Activated naive CD8-positive, alpha-beta T cell treated with anti-CD3 and anti-CD28 coated beads, Interleukin-2, amount 50 U/mL, for 16 hours (primary cell): ENCODE results near the gene S100P.
"Not testable (repeated sequence)": the region's sequence is repeated elsewhere in the genome, so short reads cannot be mapped to it uniquely, and the experiment has no call there.

Source experiments
- DNase-seq: peaks from one replicate; pipeline ENCODE4 v3.0.0-alpha.2; 2020; ENCODE audit warnings: low read depth, low spot score

Gene S100P

DNA sequence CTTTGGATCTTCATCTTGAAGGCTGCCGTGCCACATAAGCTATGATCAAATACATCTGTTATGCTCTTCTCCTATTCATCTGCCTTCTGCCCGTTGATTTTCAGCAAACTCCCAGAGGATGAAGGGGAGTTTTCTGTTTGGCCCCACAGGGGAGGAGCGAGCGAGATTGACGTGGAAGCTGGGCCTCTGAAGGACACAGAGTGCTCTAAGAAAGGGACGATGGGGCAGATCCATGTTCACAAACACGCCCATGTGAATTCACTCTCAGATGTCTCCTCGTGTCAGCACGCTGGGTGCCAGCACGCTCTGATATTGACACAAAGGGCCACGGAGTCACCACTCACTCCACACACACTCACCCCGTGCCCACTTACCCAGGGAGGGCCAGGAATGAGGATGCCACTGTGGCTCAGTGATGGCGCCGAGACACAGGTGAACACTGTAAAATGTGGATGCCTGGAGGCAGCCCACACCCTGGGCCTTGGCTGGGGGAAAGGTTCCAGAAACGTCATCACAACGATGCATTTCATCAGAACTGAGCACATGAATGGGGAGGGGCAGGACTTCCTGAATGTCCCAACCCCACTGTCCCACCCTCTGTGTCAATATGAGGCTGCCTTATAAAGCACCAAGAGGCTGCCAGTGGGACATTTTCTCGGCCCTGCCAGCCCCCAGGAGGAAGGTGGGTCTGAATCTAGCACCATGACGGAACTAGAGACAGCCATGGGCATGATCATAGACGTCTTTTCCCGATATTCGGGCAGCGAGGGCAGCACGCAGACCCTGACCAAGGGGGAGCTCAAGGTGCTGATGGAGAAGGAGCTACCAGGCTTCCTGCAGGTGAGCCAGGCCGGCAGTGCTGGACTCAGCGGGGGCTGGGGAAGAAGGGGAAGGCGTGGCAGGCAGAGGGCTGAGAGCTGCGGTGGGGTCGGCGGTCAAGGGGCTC, at the start of gene S100P:
Gene S100P, plus strand, starts transcription at position 648 of the 946 bp plus-strand sequence. Its CDS starts 55 bp downstream, at position 703.
- DNase-seq: no peak

DNA sequence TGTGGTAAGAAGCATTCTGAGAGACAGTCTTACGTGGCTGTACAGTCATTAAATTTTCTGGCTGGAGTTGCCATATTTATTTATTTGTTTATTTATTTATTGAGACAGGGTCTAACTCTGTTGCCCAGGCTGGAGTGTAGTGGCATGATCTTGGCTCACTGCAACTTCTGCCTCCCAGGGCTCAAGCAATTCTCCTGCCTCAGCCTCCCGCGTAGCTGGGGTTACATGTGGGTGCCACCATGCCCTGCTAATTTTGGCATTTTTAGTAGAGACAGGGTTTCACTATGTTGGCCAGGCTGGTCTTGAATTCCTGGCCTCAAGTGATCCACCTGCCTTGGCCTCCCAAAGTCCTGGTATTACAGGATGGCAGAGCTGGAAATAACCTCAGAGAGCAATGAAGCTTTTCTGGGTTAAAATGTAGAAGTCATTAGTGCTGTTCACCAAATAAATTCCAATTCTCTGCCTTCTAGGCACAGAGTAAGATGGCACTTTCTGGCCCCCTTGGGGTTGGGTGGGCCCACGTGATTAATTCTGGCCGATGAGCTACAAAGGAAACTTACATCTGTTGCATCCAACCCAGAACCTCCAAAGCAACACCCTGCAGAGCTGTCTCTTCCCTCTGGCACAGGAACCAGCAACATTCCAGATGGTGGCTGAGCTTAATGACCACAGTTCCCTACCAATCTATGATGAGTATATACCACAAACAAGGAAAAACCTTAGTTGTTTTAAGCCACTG, 48.7 kb upstream of the S100P start:
- no peak for DNase-seq

DNA sequence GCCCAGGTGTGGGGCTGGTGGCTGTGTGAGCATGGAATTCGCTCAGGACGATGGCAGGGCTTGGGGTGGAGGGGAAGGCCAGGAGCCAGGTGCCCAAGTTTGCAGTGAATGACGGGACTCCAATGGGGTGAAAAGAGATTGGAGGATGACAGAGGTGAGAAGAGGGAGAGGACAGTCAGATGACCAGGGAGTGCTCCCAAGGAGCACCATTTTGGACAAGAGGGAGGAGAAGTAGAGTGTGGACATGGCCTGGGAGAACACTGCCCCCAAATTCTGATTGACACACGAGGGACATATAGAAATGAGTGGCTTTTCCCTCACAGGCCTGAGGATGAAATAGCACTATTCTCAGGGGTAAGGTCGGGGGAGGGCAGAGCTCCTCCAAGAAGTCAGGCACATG, 46.5 kb upstream of the S100P start:
- DNase-seq: no peak

GRCh38 chr4:6647582-6648230, 46.0 kb upstream of the S100P start:
- no peak for DNase-seq

- DNase-seq: no peak
These were observed 44.5 kb upstream of the S100P start for GRCh38 chr4:6649216-6649615.

DNA sequence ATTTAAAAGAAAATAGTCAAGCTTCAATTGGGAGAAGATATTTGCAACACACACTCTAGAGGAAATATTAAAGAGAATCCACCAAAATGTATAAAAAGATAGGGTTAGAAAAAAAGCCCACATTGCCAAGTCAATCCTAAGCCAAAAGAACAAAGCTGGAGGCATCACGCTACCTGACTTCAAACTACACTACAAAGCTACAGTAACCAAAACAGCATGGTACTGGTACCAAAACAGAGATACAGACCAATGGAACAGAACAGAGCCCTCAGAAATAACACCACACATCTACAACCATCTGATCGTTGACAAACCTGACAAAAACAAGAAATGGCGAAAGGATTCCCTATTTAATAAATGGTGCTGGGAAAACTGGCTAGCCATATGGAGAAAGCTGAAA, 39.5 kb upstream of the S100P start:
- not testable (repeated sequence) for DNase-seq

DNA sequence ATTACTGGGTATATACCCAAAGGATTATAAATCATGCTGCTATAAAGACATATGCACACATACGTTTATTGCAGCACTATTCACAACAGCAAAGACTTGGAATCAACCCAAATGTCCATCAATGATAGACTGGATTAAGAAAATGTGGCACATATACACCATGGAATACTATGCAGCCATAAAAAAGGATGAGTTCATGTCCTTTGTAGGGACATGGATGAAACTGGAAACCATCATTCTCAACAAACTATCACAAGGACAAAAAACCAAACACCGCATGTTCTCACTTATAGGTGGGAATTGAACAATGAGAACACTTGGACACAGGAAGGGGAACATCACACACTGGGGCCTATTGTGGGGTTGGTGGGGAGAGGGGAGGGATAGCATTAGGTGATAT, 38.4 kb upstream of the S100P start:
- not testable (repeated sequence) for DNase-seq

DNA sequence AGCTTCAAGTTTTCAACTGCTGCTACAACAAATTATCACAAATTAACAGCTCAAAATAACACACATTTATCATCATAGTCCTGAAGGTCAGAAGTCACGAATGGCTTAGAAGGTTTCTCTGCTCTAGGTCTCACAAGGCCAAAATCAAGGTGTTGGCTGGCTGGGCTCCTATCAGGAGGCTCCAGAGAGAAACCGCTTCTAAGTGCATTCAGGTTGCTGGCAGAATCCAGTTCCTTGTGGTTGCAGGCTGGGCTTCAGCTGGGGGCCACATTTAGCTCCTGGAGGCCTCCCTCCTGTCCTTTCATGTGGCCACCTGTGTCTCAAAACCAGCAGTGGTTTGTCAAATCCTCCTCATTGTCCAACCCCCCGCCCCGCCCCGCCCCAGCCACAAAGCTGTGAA, 37.8 kb upstream of the S100P start:
- DNase-seq: no peak

DNA sequence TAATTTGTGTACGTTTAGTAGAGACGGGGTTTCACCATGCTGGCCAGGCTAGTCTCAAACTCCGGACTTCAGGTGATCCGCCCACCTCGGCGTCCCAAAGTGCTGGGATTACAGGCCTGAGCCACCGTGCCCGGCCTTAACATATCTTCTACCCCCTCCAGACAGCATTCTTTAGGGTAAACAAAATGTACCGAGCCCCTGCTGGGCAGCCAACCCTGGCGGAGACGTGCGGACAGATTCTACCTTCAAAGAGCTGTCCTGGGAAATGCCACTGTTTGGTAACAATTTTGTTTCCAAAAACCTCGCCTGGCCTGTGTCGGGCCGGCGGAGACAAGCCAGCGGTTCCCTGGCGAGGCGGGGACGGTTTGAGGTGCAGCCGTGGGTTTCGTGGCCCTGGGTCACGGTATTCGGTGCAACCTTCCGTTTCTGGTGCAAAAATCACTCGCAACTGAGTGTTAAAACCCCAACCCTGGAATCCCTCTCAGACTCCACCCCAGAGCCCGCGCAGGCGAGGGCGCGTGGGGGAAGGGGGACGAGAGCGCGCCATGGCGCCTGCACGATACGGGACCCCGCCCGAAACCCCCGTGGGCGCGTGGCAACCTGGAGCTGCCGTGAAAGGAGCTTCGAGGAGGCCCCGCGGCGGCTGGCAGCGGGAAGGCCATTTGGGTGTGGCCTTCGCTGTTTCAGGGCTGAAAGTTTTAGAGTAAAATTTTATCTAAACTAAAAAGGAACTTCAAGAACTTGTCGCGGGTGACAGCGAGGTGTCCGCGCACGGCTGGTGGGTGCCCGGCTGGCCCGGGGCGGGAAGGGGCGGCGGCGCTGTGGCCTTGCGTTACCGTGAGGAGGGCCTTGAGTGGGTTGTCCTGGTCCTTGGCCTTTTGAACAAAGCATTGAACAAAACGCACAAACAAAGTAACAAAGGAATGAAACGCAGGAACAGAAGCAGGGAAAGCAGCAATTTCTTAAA, 36.2 kb upstream of the S100P start:
- no peak for DNase-seq

DNA sequence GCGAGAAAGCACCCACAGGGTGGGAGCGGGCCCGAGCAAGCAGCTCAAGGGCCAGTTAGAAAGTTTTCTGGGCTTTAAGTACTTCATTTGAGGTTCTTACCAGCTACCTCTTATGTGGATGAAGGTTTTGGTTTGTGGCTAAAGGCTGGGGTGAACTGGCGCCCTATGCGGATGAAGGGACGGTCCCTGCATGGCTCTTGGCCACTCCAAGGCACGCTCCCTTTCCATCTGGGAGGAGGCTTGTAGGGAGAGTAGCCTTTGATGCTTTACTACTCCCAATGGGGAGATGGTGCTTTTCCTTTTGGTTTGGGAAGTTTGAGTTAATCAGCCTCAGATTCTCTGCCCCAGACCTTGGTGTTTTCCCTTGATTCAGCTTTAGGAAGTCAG, 35.5 kb upstream of the S100P start:
- DNase-seq: no peak

- DNase-seq: no peak
These were observed 35.0 kb upstream of the S100P start for GRCh38 chr4:6658597-6659075.

- DNase-seq: no peak
These were observed 33.8 kb upstream of the S100P start for GRCh38 chr4:6659897-6660296.

- no peak for DNase-seq
These were observed 33.2 kb upstream of the S100P start for GRCh38 chr4:6660430-6660829.

GRCh38 chr4:6662591-6662990, 31.1 kb upstream of the S100P start:
- DNase-seq: no peak

GRCh38 chr4:6663596-6664393, 29.9 kb upstream of the S100P start:
- DNase-seq: no peak

- no peak for DNase-seq
These were observed 28.4 kb upstream of the S100P start for GRCh38 chr4:6665320-6665654.

- DNase-seq: no peak
These were observed 25.3 kb upstream of the S100P start for GRCh38 chr4:6668391-6668790.

- DNase-seq: no peak
These were observed 22.0 kb upstream of the S100P start for GRCh38 chr4:6671648-6672047.

- no peak for DNase-seq
These were observed 21.5 kb upstream of the S100P start for GRCh38 chr4:6672131-6672530.

DNA sequence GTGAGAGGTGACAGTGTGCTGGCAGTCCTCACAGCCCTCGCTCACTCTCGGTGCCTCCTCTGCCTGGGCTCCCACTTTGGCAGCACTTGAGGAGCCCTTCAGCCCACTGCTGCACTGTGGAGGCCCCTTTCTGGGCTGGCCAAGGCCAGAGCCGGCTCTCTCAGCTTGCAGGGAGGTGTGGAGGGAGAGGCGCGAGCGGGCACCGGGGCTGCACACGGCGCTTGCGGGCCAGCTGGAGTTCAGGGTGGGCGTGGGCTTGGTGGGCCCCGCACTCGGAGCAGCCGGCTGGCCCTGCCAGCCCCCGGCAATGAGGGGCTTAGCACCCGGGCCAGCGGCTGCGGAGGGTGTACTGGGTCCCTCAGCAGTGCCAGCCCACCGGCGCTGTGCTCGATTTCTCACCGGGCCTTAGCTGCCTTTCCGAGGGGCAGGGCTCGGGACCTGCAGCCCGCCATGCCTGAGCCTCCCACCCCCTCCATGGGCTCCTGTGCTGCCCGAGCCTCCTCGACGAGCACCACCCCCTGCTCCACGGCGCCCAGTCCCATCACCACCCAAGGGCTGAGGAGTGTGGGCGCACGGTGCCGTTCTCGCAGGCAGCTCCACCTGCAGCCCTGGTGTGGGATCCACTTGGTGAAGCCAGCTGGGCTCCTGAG, 21.0 kb upstream of the S100P start:
- not testable (repeated sequence) for DNase-seq
